Neutrophil (primary cell): ENCODE results near the gene DMBT1.

ENCODE experiments used
- H3K27ac ChIP-seq: fragments of 200-600 bp; sonication (generic); 2 replicates; pipeline ENCODE4 v1.5.1; 2016; ENCODE audit warnings: mild to moderate bottlenecking, moderate library complexity
- H3K27me3 ChIP-seq: fragments of 200-600 bp; sonication (generic); 2 replicates; pipeline ENCODE4 v1.6.0; 2016; ENCODE audit warnings: mild to moderate bottlenecking
- H3K36me3 ChIP-seq: fragments of 200-600 bp; sonication (generic); 2 replicates; pipeline ENCODE4 v1.5.1; 2017
- H3K4me1 ChIP-seq, 2 experiments: fragments of 200-600 bp in 1 of 2; sonication (generic) in 1 of 2; 1 replicate in 1 of 2; 2 replicates in 1 of 2; pipeline versions ENCODE4 v1.5.1 to v1.6.1; 2013 to 2016; ENCODE audit warnings: low read depth in 1 of 2, low read length in 1 of 2, mild to moderate bottlenecking in 1 of 2, moderate library complexity in 1 of 2; ENCODE audit not compliant: control insufficient read depth in 1 of 2, insufficient read depth in 1 of 2
- H3K4me3 ChIP-seq, 2 experiments: fragments of 200-600 bp in 1 of 2; sonication (generic) in 1 of 2; 1 replicate in 1 of 2; 2 replicates in 1 of 2; pipeline ENCODE4 v1.5.1; 2013 to 2016; ENCODE audit warnings: low read depth in 1 of 2, low read length in 1 of 2, mild to moderate bottlenecking in 1 of 2, moderate library complexity in 1 of 2
- H3K9me3 ChIP-seq: fragments of 200-600 bp; sonication (generic); 2 replicates; pipeline ENCODE4 v1.5.1; 2016
- TF ChIP-seq, protein P1 (sequence below): fragments of 200-600 bp; sonication (generic); IDR thresholded peaks from 2 replicates; pipeline ENCODE4 v1.5.1; 2016; ENCODE audit warnings: antibody characterized with exemption

Gene DMBT1

DNA sequence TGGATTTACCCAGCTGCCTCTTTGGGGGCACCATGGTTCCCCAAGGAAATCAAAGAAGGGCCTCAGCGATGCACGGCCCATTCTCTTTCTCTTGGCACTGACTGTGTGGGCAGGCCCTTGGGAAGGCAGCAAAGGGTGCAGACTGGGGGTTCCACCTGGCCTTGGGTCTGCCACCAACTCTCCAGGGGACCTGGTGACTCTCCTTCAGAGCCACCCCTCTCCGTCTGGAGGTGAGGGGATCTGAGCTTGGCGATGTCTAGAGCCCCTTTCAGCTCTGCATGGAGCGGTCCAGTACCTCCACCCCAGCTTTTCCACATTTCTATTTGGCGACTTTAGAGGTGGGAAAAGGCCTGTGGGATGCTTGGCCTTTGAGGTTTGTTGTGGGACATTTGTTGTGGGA, 70.0 kb downstream of the DMBT1 start:
- no peaks in the 10 kb centered on the region for H3K9me3 ChIP-seq
- no peaks in the 10 kb centered on the region for H3K4me1 ChIP-seq
- H3K36me3 ChIP-seq, result no peaks in the 10 kb centered on the region
- H3K27ac ChIP-seq, result no peak overlapping the region
- H3K4me3 ChIP-seq, result no peak overlapping the region
- TF ChIP-seq, protein P1, sequence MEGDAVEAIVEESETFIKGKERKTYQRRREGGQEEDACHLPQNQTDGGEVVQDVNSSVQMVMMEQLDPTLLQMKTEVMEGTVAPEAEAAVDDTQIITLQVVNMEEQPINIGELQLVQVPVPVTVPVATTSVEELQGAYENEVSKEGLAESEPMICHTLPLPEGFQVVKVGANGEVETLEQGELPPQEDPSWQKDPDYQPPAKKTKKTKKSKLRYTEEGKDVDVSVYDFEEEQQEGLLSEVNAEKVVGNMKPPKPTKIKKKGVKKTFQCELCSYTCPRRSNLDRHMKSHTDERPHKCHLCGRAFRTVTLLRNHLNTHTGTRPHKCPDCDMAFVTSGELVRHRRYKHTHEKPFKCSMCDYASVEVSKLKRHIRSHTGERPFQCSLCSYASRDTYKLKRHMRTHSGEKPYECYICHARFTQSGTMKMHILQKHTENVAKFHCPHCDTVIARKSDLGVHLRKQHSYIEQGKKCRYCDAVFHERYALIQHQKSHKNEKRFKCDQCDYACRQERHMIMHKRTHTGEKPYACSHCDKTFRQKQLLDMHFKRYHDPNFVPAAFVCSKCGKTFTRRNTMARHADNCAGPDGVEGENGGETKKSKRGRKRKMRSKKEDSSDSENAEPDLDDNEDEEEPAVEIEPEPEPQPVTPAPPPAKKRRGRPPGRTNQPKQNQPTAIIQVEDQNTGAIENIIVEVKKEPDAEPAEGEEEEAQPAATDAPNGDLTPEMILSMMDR, result no peak
- H3K27me3 ChIP-seq, result peaks cover 4% of the 10 kb centered on the region

DNA sequence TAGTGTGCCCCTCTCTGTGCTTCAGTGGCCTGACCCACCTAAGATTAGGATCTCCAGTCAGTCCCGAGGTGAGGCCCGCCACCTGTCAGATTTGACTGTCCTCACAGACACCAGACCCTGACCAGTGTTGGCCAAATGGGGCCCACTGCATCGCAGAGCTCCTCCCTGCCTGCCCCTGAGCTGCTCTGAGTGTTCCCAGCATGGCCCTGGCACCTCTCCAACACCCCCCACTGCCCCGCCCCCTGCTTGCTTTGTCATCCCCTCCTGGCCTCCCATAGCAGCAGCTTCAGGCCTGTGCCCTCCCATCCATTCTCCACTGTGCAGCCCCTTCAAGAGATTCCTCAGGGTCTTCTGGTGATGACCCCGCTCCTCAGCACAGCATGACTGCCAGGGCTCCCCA, 71.5 kb downstream of the DMBT1 start:
- Histone ChIP-seq H3K9me3 (no peaks in the 10 kb centered on the region), H3K36me3 (no peaks in the 10 kb centered on the region), H3K4me1 (no peaks in the 10 kb centered on the region), H3K4me3 (no peak overlapping the region), H3K27ac (no peak overlapping the region), H3K27me3 (no peaks in the 10 kb centered on the region)
- TF ChIP-seq, protein P1, result no peak

DNA sequence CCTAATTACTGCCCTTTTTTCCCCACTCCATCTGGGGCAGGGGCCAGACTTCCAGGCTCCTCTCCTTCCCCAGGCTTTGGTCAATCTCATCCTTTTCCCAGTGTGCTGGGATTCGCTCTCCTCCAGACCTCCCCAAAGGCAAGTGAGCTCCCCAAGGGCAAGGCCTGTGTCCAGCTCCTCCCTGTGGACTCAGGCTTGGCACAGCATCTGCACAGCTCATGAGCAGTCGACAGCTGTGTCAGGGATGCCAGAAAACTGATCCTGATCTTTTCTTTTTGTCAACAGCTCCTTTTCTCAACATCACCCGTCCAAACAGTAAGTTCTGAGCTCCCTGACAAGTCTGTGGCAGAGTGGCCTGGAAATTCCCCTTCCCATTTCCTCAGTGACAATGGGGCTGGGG, 72.0 kb downstream of the DMBT1 start:
- TF ChIP-seq, protein P1, result no peak
- no peak overlapping the region for H3K27ac ChIP-seq
- H3K4me1 ChIP-seq, result no peaks in the 10 kb centered on the region
- H3K4me3 ChIP-seq, result no peak overlapping the region
- no peaks in the 10 kb centered on the region for H3K27me3 ChIP-seq
- H3K9me3 ChIP-seq, result no peaks in the 10 kb centered on the region
- H3K36me3 ChIP-seq, result no peaks in the 10 kb centered on the region

DNA sequence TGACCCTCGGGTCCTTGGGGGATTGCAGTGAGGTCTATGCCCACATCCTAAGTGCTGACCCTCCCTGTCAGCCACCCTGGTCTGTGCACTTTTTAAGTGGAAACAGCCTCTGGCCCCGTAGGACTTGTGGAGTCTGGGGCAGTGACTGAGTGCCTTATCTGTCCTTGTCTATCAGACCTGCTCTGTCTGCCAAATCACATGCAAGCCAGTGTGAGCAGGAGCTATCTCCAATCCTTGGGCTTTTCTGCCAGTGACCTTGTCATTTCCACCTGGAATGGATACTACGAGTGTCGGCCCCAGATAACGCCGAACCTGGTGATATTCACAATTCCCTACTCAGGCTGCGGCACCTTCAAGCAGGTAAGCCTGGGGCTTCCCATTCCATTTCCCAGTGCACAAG, 76.4 kb downstream of the DMBT1 start:
- no peaks in the 10 kb centered on the region for H3K9me3 ChIP-seq
- no peaks in the 10 kb centered on the region for H3K4me1 ChIP-seq
- H3K27ac ChIP-seq, result no peak overlapping the region
- TF ChIP-seq, protein P1, result no peak
- no peaks in the 10 kb centered on the region for H3K27me3 ChIP-seq
- H3K36me3 ChIP-seq, result no peaks in the 10 kb centered on the region
- no peak overlapping the region for H3K4me3 ChIP-seq

DNA sequence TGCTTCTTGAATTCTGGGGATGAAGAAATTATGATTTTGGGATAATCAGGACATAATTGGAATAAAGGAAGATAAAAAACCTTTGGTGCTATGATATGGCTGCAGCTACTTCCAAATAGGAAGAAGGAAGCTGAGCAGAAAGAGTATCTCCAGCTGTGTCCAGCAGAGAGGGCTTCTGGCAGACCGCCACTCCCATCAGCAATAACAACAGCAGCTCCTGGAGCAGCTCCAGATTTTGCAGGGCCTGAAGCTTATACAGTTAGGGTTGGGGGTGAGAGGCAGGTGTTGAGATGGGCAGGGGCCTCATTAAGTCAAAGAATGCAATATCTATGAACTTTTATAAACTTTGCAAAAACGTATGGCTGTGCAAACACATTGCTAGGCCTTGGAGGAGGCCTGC, 76.8 kb downstream of the DMBT1 start:
- Histone ChIP-seq H3K36me3 (no peaks in the 10 kb centered on the region), H3K27ac (no peak overlapping the region), H3K4me1 (no peaks in the 10 kb centered on the region), H3K4me3 (no peak overlapping the region), H3K9me3 (no peaks in the 10 kb centered on the region), H3K27me3 (no peaks in the 10 kb centered on the region)
- TF ChIP-seq, protein P1, result no peak

DNA sequence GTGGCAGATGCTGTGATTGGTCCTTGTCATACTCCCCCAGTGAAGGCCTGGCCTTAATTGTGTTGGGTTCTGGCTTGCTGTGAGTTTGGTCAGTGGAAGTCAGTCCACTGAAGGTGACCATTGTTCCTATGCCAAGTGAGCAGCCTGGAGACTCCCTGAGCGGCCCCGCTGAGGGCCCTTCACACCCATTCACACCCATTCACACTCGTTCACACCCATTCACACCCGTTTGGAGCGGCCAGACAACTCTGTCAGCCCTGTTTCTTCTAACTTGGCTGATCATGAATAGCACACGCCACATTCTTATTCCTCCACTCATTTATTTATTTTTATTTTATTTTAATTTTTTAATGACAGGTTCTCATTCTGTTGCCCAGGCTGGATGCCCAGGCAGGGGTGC, 77.6 kb downstream of the DMBT1 start:
- H3K4me1 ChIP-seq, result no peaks in the 10 kb centered on the region
- H3K4me3 ChIP-seq, result no peak overlapping the region
- H3K36me3 ChIP-seq, result no peaks in the 10 kb centered on the region
- H3K27ac ChIP-seq, result no peak overlapping the region
- H3K9me3 ChIP-seq, result no peaks in the 10 kb centered on the region
- TF ChIP-seq, protein P1, result no peak
- no peaks in the 10 kb centered on the region for H3K27me3 ChIP-seq
